Endometrial microvascular endothelial cells (primary cell): ENCODE measurements around the gene PKNOX2. TPM values are rescaled to one million over a fixed set of nuclear protein-coding genes. Genes with fewer than 3 reads are reported as not detected.

Experiments
- in situ Hi-C: cut with HindIII; loops from 2 replicates; pipeline ENCODE4 v1.10.0; 2017; ENCODE audit warnings: low sequenced_read_pairs, low pct_unique_long_range_greater_than_20kb; ENCODE audit errors: inconsistent ontology term
- total RNA-seq: library from RNA; depleted of rRNA; stranded (reverse); fragments of >200 nt; gene quantifications from one replicate; pipeline ENCODE4 v1.2.3, GENCODE V29; 2015; ENCODE audit errors: inconsistent ontology term

Gene PKNOX2
- total RNA-seq, 1 donor from 2014 or later = not detected

- in situ Hi-C loops = no loop called here
Observed at GRCh38 chr11:125170001-125170509, 5.5 kb downstream of the PKNOX2 start.

DNA sequence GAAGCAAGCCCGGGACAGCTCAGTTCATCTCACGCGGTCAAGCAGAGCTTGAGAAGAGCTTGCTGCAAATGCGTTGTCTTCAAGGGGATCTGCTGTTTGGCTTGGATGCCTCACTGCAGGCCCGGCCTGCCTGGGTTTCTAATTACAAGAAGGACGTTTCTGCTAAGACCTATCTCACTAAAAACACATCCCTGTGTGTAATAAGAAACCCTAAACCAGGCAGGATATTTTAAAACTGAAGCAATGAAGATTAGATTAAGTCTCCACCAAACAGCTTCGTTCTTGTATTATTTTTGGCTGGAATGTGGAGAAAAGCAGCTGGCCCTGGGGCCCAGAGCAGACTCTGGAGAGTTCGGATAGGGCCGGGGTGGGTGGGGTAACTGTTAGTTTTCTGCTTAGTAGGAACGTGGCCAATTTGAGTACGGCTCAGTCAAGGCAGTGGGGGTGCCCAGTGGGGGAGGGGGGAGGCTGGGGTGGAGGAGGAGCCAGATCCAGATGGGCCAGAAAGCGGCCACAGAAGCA, 6.0 kb downstream of the PKNOX2 start:
- in situ Hi-C loops = no loop called here

GRCh38 chr11:125171974-125172373, 7.4 kb downstream of the PKNOX2 start:
- in situ Hi-C loops = no loop called here

DNA sequence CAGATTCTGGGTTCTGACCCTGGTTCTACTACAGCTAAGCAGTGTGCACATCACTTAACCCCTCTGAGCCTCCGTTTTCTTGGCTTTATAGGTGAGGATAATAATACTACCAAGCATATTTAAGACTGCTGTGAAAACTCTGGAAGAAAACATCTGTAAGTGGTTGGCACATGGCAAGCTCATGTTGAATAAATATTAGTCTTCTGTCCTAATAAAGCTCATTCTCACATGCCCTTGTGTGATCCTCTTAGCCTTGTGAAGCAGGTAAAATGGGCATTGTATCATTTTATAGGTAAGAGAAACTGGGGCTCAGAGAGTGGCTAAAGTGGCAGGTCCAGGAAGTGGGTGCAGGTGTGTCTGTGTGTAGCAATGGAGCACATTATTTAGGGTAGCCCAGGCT, 8.5 kb downstream of the PKNOX2 start:
- in situ Hi-C loops = no loop called here

GRCh38 chr11:125173556-125173955, 9.0 kb downstream of the PKNOX2 start:
- in situ Hi-C loops = no loop called here

DNA sequence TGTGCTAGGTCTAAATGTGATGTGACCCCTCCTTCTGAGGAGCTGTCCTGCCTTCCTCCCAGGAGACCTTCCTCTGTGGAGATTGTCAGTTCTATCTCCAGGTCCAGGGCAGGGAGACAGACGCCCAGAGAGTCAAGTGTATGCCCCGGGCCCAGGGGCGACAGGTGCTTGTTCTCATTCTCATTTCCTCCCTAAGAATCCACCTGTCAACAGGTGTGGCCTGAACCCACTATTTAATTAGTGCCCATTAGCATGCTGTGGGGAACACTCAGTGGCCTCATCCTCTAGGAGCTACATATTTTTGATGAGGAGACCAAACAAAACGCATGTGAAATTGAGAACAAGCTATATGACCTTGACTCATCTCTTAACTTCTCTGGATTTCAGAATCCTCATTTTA, 9.5 kb downstream of the PKNOX2 start:
- in situ Hi-C loops = no loop called here

DNA sequence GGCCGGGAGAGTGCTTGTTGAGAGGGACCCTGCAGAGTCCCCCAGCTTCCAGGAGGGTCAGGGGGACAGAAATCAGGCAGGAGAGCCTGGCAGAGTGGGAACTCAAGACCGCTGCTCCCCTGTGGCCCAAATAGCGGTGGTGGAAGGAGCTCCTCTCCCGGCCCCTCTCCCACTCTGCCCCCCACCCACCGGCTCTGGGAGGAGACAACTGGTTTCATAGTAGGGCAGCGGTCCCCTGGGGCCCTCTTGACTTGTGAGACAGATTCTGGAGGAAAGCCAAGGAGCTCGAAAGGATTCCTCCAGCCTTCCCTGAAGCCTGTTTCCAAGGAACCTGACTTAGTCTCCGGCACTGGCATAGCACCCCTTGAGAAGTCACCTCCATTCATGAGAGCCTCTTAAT, 10.1 kb downstream of the PKNOX2 start:
- in situ Hi-C loops = no loop called here

DNA sequence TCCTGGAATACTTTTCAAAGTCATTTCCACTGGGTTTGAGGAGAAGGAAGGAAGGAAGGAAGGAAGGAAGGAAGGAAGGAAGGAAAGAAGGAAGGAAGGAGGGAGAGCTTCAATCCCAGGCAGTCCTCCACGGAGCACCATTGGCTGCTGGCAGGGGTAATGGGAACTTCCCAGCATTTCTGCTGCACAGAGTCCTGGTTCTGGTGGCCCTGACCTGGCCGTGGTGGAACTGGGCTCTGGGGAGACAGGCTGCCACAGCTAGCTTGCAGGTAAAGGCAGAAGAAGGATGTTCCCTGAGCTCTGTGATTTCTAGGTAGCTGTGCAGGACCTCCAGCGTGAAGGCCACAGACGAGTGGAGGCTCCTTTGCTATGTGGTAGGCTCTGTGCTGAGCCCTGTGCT, 10.6 kb downstream of the PKNOX2 start:
- in situ Hi-C loops = no loop called here

DNA sequence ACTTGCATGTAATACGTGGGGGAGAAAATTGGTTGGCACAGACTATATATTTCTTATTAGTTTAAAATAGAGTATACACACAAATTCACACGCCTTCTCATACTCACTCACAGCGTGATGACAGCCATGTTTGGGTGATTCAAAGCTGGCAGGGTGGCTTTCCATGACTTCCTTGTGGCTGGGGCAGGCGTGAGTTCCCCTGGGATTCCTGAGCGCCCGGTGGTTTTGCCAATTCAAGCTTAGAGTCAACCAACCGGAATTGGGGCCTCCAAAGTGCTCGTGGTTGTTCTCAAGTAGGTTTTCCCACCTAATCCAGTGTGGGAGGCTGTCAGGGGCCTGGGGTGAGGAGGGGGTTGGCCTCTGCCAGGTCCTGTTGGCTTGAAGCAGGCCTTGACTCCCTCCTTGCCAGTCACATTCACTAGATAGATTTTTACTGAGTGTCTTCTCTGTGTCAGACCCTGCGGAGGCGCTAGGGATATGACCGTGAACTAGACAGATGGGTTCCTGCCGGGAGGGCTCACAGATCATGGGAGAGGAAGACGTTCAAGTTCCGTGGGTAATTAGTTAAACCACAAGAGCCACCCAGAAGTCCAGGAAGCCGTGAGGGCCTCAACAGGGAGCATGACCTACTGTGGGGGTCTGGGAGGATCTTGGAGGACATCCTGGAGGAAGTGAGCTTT, 11.5 kb downstream of the PKNOX2 start:
- in situ Hi-C loops = no loop called here

DNA sequence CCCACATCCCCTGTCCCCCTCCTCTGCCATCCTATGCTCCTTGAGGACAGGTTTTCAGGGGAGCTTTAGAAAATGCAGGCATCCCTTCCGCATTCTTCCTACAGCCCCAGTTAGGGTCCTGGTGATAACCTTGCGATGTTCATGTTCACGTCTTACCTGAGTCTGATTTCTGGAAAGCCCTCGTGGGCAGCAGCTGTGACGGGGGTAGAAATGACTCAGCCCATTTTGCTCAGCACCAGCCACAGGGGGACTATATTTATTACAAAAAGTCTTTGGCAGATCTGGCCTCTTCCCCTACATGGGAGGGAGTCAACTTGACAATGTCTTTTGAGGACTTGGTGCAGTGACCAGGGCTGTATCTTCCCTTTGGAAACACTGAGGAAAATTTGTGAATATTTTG, 12.3 kb downstream of the PKNOX2 start:
- in situ Hi-C loops = no loop called here

GRCh38 chr11:125177543-125177942, 13.0 kb downstream of the PKNOX2 start:
- in situ Hi-C loops = no loop called here

DNA sequence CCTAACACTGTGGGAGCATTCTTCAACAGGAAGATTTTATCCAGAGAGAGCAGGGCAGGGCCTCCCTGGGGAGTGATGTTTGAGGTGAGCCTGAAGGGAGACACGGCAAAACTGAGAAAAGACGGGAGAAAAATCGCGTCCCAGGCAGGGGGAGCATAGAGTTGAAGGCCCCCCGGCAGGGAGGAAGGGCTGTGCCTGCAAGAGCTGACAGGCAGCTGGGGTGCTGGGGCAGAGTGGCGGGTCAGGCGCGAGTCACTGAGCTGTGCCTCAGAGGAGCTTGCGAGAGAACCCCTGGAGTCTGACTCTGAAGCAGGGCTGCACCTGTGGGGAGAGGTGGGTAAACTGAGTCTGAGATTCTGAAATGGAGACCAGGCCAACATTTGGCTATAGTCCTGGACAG, 14.8 kb downstream of the PKNOX2 start:
- in situ Hi-C loops = no loop called here

DNA sequence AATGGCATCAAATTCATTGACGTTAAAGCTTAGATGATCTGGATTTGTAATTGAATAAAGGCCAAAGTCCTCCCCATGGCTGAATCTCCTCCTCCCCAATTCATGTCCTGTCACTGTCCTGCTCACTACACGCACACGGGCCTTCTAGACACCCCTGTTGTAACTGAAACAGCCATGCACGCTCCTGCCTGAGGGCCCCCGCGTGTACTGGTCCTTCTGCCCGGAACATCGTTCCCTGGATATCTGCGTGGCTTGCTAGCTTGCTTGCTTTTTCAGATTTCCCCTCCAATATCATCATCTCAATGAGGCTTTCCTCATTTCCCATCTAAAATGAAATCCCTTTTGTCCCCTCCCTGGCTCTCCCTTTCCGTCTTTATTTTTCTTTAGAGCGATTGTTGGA, 15.3 kb downstream of the PKNOX2 start:
- in situ Hi-C loops = no loop called here

DNA sequence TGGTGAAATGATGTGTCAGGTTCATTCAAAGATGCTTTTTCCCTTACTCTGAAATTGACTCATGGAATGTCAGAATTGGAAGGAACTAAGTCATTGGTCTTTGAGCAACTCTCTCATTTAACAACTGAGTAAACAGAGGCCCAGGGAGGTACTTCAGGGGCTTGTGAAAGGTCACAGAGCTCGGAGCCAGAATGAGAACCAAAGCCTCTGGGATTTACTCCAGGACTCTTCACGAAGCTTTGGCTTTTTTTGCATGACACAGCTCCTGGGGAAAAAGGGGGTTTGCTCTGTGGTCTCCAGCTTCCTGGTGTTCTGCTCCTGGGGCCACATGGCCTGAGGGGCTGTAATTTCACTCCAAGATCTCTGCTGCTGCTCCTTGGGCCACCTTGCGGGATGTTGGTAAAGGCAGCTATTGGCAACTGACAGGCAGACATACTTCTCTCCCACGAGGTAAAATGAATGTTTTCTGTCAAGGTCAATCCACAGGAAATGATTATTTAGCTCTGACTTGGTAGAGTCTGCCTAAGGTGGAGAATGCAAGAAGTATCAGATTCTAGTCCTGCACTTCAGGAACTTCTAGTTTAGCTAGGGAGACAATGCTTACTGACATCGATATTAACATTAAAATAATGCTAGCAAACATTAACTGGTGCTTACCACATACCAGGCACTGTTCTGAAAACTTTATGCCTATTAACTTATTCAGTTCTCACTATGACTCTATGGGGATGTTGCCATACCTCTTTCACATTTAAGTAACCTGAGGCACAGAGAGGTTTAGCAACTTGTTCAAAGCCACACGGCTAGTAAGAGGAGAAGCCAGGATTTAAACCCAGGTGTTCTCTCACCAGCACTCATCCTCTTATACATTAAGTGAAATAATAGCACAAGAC, 16.1 kb downstream of the PKNOX2 start:
- in situ Hi-C loops = no loop called here

DNA sequence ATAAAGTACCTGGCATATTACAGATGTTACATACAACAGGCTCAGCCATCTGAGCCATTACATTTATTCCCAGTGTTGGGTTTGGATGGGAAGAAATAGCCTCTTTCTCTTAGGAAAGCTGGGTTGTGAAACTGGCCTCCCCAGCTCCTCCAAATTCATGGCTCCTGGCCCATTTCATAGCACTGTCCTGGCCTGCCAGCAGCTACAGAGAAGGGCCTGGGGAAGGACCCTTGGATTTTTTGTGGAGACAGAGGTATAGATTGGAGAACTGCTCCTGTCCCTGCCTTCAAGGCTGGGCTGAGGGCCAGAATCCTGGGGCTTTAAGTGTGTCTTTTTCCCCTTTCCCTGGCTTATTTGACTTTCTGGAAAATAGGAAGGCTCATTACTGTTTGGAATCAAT, 18.0 kb downstream of the PKNOX2 start:
- in situ Hi-C loops = no loop called here

- in situ Hi-C loops = no loop called here
Observed at GRCh38 chr11:125183641-125184040, 19.1 kb downstream of the PKNOX2 start.

- in situ Hi-C loops = no loop called here
Observed at GRCh38 chr11:125188021-125188420, 23.5 kb downstream of the PKNOX2 start.

DNA sequence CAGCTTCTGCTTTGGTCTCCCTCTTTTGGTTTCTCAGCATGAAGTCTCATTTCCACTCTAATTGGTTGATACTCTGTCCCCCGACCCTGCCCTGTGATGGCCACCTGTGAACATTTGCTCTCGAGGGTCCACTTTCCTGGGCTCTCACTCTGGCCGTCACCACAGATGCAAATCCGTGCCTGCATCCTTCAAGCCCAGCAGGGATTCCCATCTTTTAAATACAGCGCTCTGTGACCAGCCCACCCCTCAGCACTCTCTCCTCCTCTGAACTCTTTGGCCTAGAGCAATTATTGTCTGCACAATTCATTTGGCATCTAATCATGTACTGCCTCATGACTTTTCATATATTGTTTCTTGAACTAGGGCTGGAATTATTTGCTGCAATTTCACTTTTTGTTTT, 26.0 kb downstream of the PKNOX2 start:
- in situ Hi-C loops = loop anchor here (10.0 kb wide), 1 partner anchor 214 kb away; no protein-coding TSS in a partner anchor

DNA sequence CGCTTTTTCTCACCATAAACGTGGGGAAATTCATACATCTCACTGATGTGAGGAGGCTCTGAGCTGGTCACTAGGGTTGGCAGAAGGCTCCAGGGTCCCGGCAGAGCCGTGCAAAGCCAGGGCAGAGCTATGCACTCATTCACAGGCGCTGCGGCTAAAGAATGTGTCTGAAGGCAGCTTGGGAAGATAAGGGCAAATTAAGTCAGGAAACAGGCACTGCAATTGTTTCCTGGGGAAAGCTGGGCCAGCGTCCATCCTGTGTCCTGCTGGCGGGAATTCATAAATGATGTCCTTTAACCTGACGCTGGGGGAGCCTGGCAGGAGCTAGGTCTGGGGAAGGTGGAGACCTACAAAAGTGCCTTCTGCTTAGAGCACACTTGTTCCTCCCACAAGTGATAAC, 27.6 kb downstream of the PKNOX2 start:
- in situ Hi-C loops = loop anchor here (10.0 kb wide), 1 partner anchor 213 kb away; no protein-coding TSS in a partner anchor
